Peyer's patch (tissue), 4 donors: ENCODE data around the gene PZP. TPM values are rescaled to one million over a fixed set of nuclear protein-coding genes. Genes with fewer than 3 reads are reported as not detected.

Experiments used
- DNase-seq, 3 donors: peaks; one replicate each; pipeline ENCODE4 v3.0.0-alpha.2; 2017 to 2019
- H3K27ac ChIP-seq, 4 donors: fragments of 200-600 bp; sonication (generic); one replicate each; pipeline ENCODE4 v1.5.1; 2016 to 2019
- H3K27me3 ChIP-seq, 2 donors: fragments of 200-600 bp; sonication (generic); one replicate each; pipeline ENCODE4 v1.5.1; 2019
- H3K36me3 ChIP-seq, 3 donors: fragments of 200-600 bp; sonication (generic); one replicate each; pipeline ENCODE4 v1.5.1; 2016 to 2019
- H3K4me1 ChIP-seq, 4 donors: fragments of 200-600 bp; sonication (generic); one replicate each; pipeline ENCODE4 v1.5.1; 2016 to 2019
- H3K4me3 ChIP-seq, 4 donors: fragments of 200-600 bp; sonication (generic); 1 replicate in 3 of 4; 2 replicates in 1 of 4; pipeline ENCODE4 v1.5.1; 2016 to 2019; ENCODE audit warnings: mild to moderate bottlenecking in 1 of 4
- H3K9me3 ChIP-seq, 4 donors: fragments of 200-600 bp; sonication (generic); one replicate each; pipeline ENCODE4 v1.5.1; 2016 to 2019; ENCODE audit warnings: mild to moderate bottlenecking in 1 of 4
- POLR2A ChIP-seq, 2 donors: fragments of 450-650 bp; IDR thresholded peaks; one replicate each; pipeline ENCODE4 v1.5.1; 2017; ENCODE audit warnings: antibody characterized with exemption in 2 of 2, mild to moderate bottlenecking in 2 of 2, moderate library complexity in 2 of 2
- total RNA-seq, 4 donors: library from RNA; depleted of rRNA; stranded (reverse); fragments of >200 nt; gene quantifications; one replicate each; pipeline ENCODE4 v1.1.0, GENCODE V29; 2016
- TF ChIP-seq, protein P1 (sequence below), 6 experiments: fragments of 450-650 bp in 4 of 6; fragments of 200-600 bp in 2 of 6; sonication (generic) in 1 of 6; IDR thresholded peaks; one replicate each; pipeline ENCODE4 v1.5.1; 2017 to 2019; ENCODE audit warnings: antibody characterized with exemption in 6 of 6, mild to moderate bottlenecking in 3 of 6, moderate library complexity in 1 of 6

The PZP gene
- total RNA-seq, 4 donors from 2014 or later = not detected

DNA sequence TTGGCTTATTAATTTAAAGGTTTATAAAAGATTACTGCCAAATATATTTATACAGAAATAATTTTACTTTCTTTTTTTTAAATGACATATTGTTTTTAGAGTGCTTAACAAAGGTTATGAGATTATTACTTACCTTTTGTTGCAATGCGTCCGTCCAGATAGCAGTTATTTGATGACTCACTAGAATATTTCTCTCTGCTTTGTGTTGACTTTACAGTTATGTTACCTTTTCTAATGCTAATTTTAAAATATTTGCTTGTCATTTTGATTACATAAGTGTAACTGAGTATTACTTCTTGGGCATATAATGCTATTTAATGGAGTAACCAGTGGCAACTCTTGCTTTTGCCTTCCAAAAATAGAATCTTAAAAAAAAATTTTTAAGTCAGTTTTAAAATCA is 6.3 kb upstream of the PZP start:
- H3K4me3 ChIP-seq = no peak overlapping the region
- TF ChIP-seq POLR2A (IDR thresholded peaks at IDR 0.05) = no peak
- TF ChIP-seq, protein P1, sequence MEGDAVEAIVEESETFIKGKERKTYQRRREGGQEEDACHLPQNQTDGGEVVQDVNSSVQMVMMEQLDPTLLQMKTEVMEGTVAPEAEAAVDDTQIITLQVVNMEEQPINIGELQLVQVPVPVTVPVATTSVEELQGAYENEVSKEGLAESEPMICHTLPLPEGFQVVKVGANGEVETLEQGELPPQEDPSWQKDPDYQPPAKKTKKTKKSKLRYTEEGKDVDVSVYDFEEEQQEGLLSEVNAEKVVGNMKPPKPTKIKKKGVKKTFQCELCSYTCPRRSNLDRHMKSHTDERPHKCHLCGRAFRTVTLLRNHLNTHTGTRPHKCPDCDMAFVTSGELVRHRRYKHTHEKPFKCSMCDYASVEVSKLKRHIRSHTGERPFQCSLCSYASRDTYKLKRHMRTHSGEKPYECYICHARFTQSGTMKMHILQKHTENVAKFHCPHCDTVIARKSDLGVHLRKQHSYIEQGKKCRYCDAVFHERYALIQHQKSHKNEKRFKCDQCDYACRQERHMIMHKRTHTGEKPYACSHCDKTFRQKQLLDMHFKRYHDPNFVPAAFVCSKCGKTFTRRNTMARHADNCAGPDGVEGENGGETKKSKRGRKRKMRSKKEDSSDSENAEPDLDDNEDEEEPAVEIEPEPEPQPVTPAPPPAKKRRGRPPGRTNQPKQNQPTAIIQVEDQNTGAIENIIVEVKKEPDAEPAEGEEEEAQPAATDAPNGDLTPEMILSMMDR (IDR thresholded peaks at IDR 0.05) = no peak

DNA sequence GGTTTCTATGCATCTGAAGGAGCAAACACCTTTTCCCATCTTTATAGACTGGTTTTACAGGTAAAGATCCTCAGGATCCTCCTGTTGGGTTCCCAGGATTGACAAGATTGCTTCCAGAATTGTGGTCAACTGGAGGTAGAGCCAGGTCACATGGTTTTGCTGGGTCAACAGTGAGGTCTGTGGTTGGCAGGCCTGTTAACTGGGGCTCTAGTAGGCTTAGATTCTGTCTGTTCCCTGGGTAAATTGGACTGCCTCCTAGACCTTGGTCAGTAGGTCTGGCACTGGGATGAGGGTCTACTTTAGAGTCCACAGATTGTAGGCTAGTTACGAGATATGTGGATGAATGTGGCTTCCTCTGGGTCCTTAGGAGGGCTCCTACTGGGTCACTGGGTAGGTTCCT is 3.5 kb upstream of the PZP start:
- H3K4me3 ChIP-seq = no peak overlapping the region
- no peaks in the 10 kb centered on the region for H3K36me3 ChIP-seq
- no peak for TF ChIP-seq POLR2A (IDR thresholded peaks at IDR 0.05)
- TF ChIP-seq, protein P1 (IDR thresholded peaks at IDR 0.05) = no peak
- H3K27me3 ChIP-seq = no peaks in the 10 kb centered on the region
- no peak overlapping the region for H3K27ac ChIP-seq
- no peak for DNase-seq
- H3K4me1 ChIP-seq = no peaks in the 10 kb centered on the region
- H3K9me3 ChIP-seq = no peaks in the 10 kb centered on the region

More for the DNA sequence above, 6.3 kb upstream of the PZP start:
- no peak overlapping the region for H3K27ac ChIP-seq
- DNase-seq = no peak
- no peaks in the 10 kb centered on the region for H3K27me3 ChIP-seq
- H3K4me1 ChIP-seq = no peaks in the 10 kb centered on the region
- no peaks in the 10 kb centered on the region for H3K9me3 ChIP-seq
- H3K36me3 ChIP-seq = no peaks in the 10 kb centered on the region

DNA sequence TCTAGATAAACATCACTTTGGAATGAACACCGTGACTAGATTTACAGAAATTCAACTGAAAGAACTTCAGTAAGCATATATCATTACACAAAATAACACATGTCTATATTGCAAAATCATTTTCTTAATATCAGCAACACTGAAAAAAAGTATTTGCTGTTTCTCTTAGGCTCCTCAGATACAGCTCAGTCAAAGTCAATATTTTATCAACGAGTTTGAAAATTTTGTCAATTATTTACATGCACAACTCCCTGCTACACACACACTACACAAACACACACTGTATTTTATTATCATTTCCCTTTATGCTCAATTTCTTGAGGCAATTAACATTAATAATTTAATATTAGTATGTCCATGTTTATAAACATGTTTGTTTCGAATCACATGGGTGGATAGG is 3.8 kb downstream of the PZP start:
- Histone ChIP-seq H3K36me3 (no peaks in the 10 kb centered on the region), H3K27ac (no peak overlapping the region), H3K27me3 (no peaks in the 10 kb centered on the region), H3K4me3 (no peak overlapping the region), H3K4me1 (no peaks in the 10 kb centered on the region), H3K9me3 (no peaks in the 10 kb centered on the region)
- TF ChIP-seq, protein P1 (IDR thresholded peaks at IDR 0.05) = no peak
- TF ChIP-seq POLR2A (IDR thresholded peaks at IDR 0.05) = no peak
- no peak for DNase-seq

DNA sequence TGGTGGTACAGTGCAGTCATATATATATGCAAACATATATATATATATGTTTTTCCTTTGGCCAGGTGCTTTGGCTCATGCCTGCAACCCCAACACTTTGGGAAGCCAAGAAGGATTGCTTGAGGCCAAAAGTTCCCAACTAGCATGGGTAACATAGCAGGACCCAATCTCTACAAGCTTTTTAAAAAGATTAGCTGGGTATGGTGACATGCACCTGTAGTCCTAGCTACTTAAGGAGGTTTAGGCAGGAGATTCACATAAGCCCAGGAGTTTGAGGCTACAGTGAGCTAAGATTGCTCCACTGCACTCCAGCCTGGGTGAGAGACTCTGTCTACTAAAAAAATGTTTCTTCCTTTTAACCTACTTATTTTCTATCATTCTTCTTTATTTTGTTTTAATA is 10.2 kb downstream of the PZP start:
- no peak for DNase-seq
- H3K4me1 ChIP-seq = no peaks in the 10 kb centered on the region
- H3K27ac ChIP-seq = no peak overlapping the region
- H3K9me3 ChIP-seq = no peaks in the 10 kb centered on the region
- H3K4me3 ChIP-seq = no peak overlapping the region
- no peaks in the 10 kb centered on the region for H3K27me3 ChIP-seq
- no peaks in the 10 kb centered on the region for H3K36me3 ChIP-seq
- TF ChIP-seq POLR2A (IDR thresholded peaks at IDR 0.05) = no peak
- TF ChIP-seq, protein P1 (IDR thresholded peaks at IDR 0.05) = no peak

DNA sequence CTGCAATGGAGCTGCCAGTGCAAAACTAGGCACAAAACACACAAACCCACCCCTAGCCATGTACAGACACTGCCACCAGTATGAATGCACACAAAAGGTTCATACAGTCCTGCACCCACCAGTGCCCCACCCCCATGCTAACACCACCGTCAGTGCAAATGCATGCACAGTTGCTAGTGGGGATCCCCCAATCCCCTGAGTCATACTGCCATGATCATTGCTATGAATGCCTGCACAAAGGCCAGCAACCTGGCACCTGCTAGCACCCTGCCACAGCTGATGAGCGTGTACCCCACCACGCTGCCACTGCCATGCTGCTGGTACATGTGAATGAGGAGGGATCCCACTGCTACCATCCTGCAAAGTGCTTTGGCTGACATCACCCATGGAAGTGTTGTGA is 23.9 kb downstream of the PZP start:
- Histone ChIP-seq H3K27ac (no peak overlapping the region), H3K36me3 (no peaks in the 10 kb centered on the region), H3K27me3 (no peaks in the 10 kb centered on the region), H3K4me1 (no peaks in the 10 kb centered on the region), H3K4me3 (no peak overlapping the region), H3K9me3 (no peaks in the 10 kb centered on the region)
- no peak for TF ChIP-seq POLR2A (IDR thresholded peaks at IDR 0.05)
- TF ChIP-seq, protein P1 (IDR thresholded peaks at IDR 0.05) = no peak
- DNase-seq = no peak

DNA sequence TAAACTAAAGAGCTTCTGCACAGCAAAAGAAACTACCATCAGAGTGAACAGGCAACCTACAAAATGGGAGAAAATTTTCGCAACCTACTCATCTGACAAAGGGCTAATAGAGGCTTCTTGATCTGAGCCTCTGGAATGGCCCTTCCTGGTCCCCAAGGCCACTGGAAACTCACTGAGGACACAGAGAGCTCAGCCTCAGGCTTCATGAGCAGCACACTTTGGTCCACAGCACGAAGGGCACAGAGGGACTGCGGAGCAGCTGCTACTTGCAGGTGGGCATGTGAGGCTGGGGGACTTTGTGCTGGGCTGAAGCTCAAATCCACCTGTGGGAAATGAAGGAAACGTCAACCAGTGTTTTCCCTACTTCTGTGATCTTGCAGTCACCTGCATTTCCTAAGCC is 27.4 kb downstream of the PZP start:
- TF ChIP-seq, protein P1 (IDR thresholded peaks at IDR 0.05) = no peak
- TF ChIP-seq POLR2A (IDR thresholded peaks at IDR 0.05) = no peak
- H3K4me1 ChIP-seq = no peaks in the 10 kb centered on the region
- H3K27ac ChIP-seq = no peak overlapping the region
- H3K4me3 ChIP-seq = no peak overlapping the region
- DNase-seq = no peak
- no peaks in the 10 kb centered on the region for H3K9me3 ChIP-seq
- H3K27me3 ChIP-seq = no peaks in the 10 kb centered on the region
- H3K36me3 ChIP-seq = no peaks in the 10 kb centered on the region
